ENCODE measurements around the gene EBI3. TPM values are rescaled to one million over a fixed set of nuclear protein-coding genes. Genes with fewer than 3 reads are reported as not detected.

Gene EBI3
- total RNA-seq, 1 experiment from 2014 or later: 1.4 TPM

DNA sequence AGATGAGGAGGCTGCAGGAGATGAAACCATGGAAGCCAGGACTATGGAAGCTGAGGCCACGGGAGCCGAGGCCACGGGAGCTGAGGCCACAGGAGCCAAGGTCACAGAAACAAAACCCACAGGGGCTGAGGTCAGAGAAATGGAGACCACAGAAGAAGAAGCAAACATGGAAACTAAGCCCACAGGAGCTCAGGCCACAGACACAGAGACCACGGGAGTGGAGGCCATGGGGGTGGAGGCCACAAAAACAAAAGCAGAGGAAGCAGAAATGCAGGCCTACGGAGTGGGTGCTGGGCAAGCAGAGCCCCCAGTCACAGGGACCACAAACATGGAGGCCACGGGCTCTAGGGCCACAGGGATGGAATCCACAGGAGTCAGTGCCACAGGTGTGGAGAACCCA is 12.5 kb upstream of the EBI3 start:
- peaks cover 14% of the 10 kb centered on the region for H3K27me3 Mint-ChIP-seq (ENCODE audit: low read depth)
- no peak overlapping the region for H2BK20ac ChIP-seq (ENCODE audit: low read depth, low read length, poor library complexity, severe bottlenecking)
- no peak overlapping the region for H3K4me3 Mint-ChIP-seq
- no peak overlapping the region for H4K8ac ChIP-seq (replicated peaks; ENCODE audit: insufficient read length, low read depth, low read length)
- no peak overlapping the region for H3K4me2 ChIP-seq (ENCODE audit: insufficient read depth, insufficient read length, low read length)
- TF ChIP-seq, protein P1, sequence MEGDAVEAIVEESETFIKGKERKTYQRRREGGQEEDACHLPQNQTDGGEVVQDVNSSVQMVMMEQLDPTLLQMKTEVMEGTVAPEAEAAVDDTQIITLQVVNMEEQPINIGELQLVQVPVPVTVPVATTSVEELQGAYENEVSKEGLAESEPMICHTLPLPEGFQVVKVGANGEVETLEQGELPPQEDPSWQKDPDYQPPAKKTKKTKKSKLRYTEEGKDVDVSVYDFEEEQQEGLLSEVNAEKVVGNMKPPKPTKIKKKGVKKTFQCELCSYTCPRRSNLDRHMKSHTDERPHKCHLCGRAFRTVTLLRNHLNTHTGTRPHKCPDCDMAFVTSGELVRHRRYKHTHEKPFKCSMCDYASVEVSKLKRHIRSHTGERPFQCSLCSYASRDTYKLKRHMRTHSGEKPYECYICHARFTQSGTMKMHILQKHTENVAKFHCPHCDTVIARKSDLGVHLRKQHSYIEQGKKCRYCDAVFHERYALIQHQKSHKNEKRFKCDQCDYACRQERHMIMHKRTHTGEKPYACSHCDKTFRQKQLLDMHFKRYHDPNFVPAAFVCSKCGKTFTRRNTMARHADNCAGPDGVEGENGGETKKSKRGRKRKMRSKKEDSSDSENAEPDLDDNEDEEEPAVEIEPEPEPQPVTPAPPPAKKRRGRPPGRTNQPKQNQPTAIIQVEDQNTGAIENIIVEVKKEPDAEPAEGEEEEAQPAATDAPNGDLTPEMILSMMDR (conservative IDR thresholded peaks at IDR 0.05): no peak
- H3K23me2 ChIP-seq (ENCODE audit: insufficient read length, low read depth, low read length, poor library complexity, severe bottlenecking): no peaks in the 10 kb centered on the region
- H4K20me1 ChIP-seq (ENCODE audit: control insufficient read depth, insufficient read depth, insufficient read length): no peaks in the 10 kb centered on the region
- H3K14ac ChIP-seq (ENCODE audit: insufficient read depth, low read length): no peak overlapping the region
- no peak overlapping the region for H3K23ac ChIP-seq (ENCODE audit: insufficient read length, low read depth, low read length)
- H3K27ac ChIP-seq (ENCODE audit: insufficient read length, low read depth, low read length): no peak overlapping the region
- no peak overlapping the region for H2BK15ac ChIP-seq (ENCODE audit: low read depth, low read length)
- H3K79me2 ChIP-seq (ENCODE audit: insufficient read depth, low read length): no peaks in the 10 kb centered on the region
- no peak overlapping the region for H4K5ac ChIP-seq (ENCODE audit: insufficient read length, low read depth, low read length)
- no peak overlapping the region for H3K27ac Mint-ChIP-seq
- H3K9me3 ChIP-seq (ENCODE audit: control insufficient read depth, low read depth, low read length): no peaks in the 10 kb centered on the region
- no peak overlapping the region for H2AK5ac ChIP-seq (ENCODE audit: insufficient read length, low read length)
- no peak overlapping the region for H3K18ac ChIP-seq (ENCODE audit: insufficient read length, low read depth, low read length)
- H3T11ph ChIP-seq (ENCODE audit: low read length): no peak overlapping the region
- H3K56ac ChIP-seq (ENCODE audit: insufficient read length, low read depth, low read length): no peak overlapping the region
- no peaks in the 10 kb centered on the region for H3K27me3 ChIP-seq (ENCODE audit: insufficient read depth, low read length)
- DNase-seq: no peak
- no peak overlapping the region for H2BK12ac ChIP-seq (ENCODE audit: insufficient read length, low read depth, low read length)
- H4K91ac ChIP-seq (ENCODE audit: insufficient read length, low read depth, low read length): no peak overlapping the region
- no CpG with 5 or more reads among the region's 6 CpGs for WGBS (ENCODE audit: extremely low coverage, insufficient read length, low lambda C conversion rate)
- peaks cover 0 to 8% of the 10 kb centered on the region in 2 experiments; a peak in 3 of 5 replicates for H3K9me3 Mint-ChIP-seq
- no peaks in the 10 kb centered on the region for H3K4me1 ChIP-seq (ENCODE audit: insufficient read depth, low read length)
- H2BK120ac ChIP-seq (ENCODE audit: low read depth, low read length, poor library complexity, severe bottlenecking): no peak overlapping the region
- H2BK5ac ChIP-seq (ENCODE audit: insufficient read length, low read length): no peak overlapping the region
- H3K79me1 ChIP-seq (ENCODE audit: insufficient read depth, low read depth, low read length, poor library complexity, severe bottlenecking): no peaks in the 10 kb centered on the region
- no peak overlapping the region for H3K4ac ChIP-seq (ENCODE audit: low read depth, low read length)
- H3K4me1 Mint-ChIP-seq: 0 out of 4 replicates have a peak, but pooled peaks cover 0 to 4% of the 10 kb centered on the region in 2 experiments
- peaks cover 0 to 15% (median 10%) of the 10 kb centered on the region in 3 experiments; a peak in 4 of 7 replicates for H3K36me3 Mint-ChIP-seq (ENCODE audit: insufficient read depth in 1 of 3, low read depth in 3 of 3)
- H3K9ac ChIP-seq (ENCODE audit: extremely low read depth, insufficient read length, low read length): no peak overlapping the region
- H2AFZ ChIP-seq (ENCODE audit: low read length): no peak overlapping the region
